Transverse colon (tissue), 4 donors: Measurements from ENCODE around the gene KMT2D. TPM values are rescaled to one million over a fixed set of nuclear protein-coding genes. Genes with fewer than 3 reads are reported as not detected.

Source experiments
- DNase-seq: peaks from one replicate; pipeline ENCODE4 v3.0.0-alpha.2; 2019
- H3K27ac ChIP-seq, 4 donors: fragments of 200-600 bp; sonication (generic); 2 replicates each; pipeline ENCODE4 v1.5.1; 2016 to 2018; ENCODE audit warnings: inconsistent platforms in 4 of 4
- H3K27me3 ChIP-seq: fragments of 200-600 bp; sonication (generic); 2 replicates; pipeline ENCODE4 v1.5.1; 2017; ENCODE audit warnings: inconsistent platforms
- H3K36me3 ChIP-seq, 4 donors: fragments of 200-600 bp; sonication (generic); 2 replicates each; pipeline ENCODE4 v1.5.1; 2017 to 2019; ENCODE audit warnings: inconsistent platforms in 4 of 4
- H3K4me1 ChIP-seq, 4 donors: fragments of 200-600 bp; sonication (generic); 2 replicates each; pipeline ENCODE4 v1.5.1; 2017 to 2020; ENCODE audit warnings: inconsistent platforms in 4 of 4
- H3K4me3 ChIP-seq, 4 donors: fragments of 200-600 bp; sonication (generic); 1 replicate in 1 of 4; 2 replicates in 3 of 4; pipeline versions ENCODE4 v1.5.1 to v1.6.1; 2017 to 2019; ENCODE audit warnings: inconsistent platforms in 4 of 4
- H3K9me3 ChIP-seq, 2 donors: fragments of 200-600 bp; sonication (generic); 2 replicates each; pipeline ENCODE4 v1.5.1; 2017 to 2019; ENCODE audit warnings: inconsistent platforms in 2 of 2
- EP300 ChIP-seq: sonication (generic); formaldehyde crosslinking; IDR thresholded peaks from one replicate; pipeline ENCODE4 v1.6.1; 2017; ENCODE audit warnings: antibody characterized with exemption, low read depth
- POLR2A ChIP-seq: fragments of 450-650 bp; IDR thresholded peaks from one replicate; pipeline ENCODE4 v1.6.1; 2016; ENCODE audit warnings: antibody characterized with exemption, mild to moderate bottlenecking, moderate library complexity
- POLR2AphosphoS5 ChIP-seq, 3 donors: sonication (generic); formaldehyde crosslinking; IDR thresholded peaks; one replicate each; pipeline ENCODE4 v1.6.1; 2016; ENCODE audit warnings: antibody characterized with exemption in 3 of 3
- WGBS, 2 donors: methylation state at CpG; one replicate each; pipeline ENCODE4 v1.1.5; 2018; ENCODE audit warnings: low coverage in 1 of 2; 5-methylcytosine and 5-hydroxymethylcytosine counted together
- in situ Hi-C, 4 donors: fragments of 200-750 bp; cut with MboI; loops; one replicate each; pipeline versions ENCODE4 v1.15.0 to v1.15.1; 2017; ENCODE audit warnings: low sequenced_read_pairs in 3 of 4, low pct_ligation_motif_present in 1 of 4, low pct_unique_long_range_greater_than_20kb in 1 of 4
- intact Hi-C: fragments of 100-400 bp; cut with DNase I; formaldehyde crosslinking; loops from one replicate; pipeline ENCODE4 v1.15.1; 2023; ENCODE audit warnings: low total_unique reads
- total RNA-seq, 4 donors: library from RNA; depleted of rRNA; stranded (reverse); fragments of >200 nt; gene quantifications; one replicate each; pipeline ENCODE4 v1.1.0, GENCODE V29; 2016
- TF ChIP-seq, protein P1 (sequence below), 5 experiments: fragments of 200-600 bp in 3 of 5; fragments of 450-650 bp in 2 of 5; sonication (generic) in 3 of 5; IDR thresholded peaks; 1 replicate in 2 of 5; 2 replicates in 3 of 5; pipeline ENCODE4 v1.5.1; 2016 to 2017; ENCODE audit warnings: antibody characterized with exemption in 5 of 5, inconsistent platforms in 3 of 5, mild to moderate bottlenecking in 2 of 5, moderate library complexity in 1 of 5

Gene KMT2D
- total RNA-seq, 4 donors from 2014 or later: 50.0 to 351 (median 78.0) TPM

DNA sequence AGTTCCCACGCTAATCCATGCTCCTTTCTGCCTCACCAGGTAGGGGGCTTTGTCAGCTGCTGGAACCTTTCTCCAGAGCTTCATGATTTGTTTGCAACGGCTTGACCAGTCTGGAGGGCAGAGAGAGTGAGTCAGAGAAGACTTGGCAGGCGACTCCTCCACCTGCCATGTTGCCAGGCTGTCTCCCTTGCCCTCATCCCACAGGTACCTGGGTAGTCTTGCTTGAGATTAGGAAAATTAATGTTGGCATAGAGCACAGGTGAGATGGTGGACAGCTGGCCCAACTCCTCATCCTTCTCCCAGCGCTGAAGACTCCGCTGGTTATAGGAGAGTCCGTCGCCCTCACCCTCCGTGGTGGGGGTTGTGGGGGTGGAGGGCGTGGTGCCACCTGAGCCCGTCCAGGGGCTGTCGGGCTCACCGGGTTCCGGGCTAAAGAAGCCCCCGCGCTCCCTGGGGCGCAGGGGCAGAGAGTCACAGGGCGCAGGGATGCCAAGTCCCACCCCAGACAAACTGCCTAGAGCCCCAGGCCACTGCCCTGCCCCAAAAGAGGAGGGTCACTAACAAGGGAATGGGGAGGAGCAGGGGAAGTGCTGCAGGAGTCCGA is 18.6 kb downstream of the KMT2D start:
- in situ Hi-C loops: no loop called here
- 88 to 100% methylated on average over 7 to 18 of the region's 18 CpGs for WGBS, 2 donors
- intact Hi-C loops: no loop called here

DNA sequence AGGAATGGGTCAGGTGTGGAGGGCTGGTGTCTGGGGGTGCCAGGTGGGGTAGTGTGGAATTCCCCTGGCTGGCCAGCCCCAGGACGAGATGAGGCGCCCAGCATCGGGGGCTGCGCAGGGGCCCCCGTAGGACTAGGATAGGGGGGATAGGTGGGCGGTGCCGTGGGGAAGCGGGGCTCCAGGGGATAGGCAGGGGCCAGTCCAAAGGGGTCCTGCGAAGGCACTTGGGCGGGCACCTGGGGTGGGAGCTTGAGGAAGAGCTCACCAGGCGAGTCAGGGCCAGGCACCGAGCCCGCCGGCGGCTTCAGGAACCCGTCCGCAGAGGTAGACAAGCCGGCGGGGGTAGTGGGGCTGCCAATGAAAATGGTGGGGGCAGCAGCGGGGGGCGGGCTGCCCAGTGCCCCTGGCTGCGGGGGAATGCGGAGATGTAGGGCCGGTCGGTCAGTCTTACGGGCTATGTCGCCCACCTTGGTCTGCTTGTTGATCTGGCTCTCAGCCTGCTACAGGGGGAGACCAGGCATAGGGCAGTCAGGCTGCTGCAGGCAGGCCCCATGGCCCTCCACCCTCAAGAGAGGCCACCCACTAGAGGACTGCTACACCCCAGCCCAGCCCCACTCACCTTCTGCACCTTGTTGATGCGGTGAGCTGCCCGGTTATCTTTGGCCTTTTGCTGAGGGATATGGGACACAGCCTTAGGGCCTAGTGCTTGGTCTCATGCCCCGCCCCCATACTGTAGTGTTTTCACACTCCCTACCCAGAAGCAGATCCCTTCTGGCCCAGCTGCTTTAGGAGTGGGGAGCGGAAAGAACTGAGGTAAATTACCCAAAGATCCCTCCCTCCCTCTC is 19.3 kb downstream of the KMT2D start:
- Histone ChIP-seq H3K27ac (no peak overlapping the region), H3K4me1 (no peaks in the 10 kb centered on the region), H3K4me3 (no peak overlapping the region), H3K9me3 (no peaks in the 10 kb centered on the region), H3K36me3 (peaks cover 0 to 89% (median 51%) of the 10 kb centered on the region in 4 donors), H3K27me3 (no peaks in the 10 kb centered on the region)
- in situ Hi-C loops (no loop called here), intact Hi-C loops (no loop called here)
- 90 to 94% methylated on average over 2 to 30 of the region's 31 CpGs for WGBS, 2 donors
- no peak for DNase-seq
- TF ChIP-seq EP300 (no peak), POLR2AphosphoS5 (IDR thresholded peaks at IDR 0.05) (no peak), POLR2A (no peak)
- TF ChIP-seq, protein P1, sequence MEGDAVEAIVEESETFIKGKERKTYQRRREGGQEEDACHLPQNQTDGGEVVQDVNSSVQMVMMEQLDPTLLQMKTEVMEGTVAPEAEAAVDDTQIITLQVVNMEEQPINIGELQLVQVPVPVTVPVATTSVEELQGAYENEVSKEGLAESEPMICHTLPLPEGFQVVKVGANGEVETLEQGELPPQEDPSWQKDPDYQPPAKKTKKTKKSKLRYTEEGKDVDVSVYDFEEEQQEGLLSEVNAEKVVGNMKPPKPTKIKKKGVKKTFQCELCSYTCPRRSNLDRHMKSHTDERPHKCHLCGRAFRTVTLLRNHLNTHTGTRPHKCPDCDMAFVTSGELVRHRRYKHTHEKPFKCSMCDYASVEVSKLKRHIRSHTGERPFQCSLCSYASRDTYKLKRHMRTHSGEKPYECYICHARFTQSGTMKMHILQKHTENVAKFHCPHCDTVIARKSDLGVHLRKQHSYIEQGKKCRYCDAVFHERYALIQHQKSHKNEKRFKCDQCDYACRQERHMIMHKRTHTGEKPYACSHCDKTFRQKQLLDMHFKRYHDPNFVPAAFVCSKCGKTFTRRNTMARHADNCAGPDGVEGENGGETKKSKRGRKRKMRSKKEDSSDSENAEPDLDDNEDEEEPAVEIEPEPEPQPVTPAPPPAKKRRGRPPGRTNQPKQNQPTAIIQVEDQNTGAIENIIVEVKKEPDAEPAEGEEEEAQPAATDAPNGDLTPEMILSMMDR (IDR thresholded peaks at IDR 0.05): no peak

More for the DNA sequence above, 18.6 kb downstream of the KMT2D start:
- no peak overlapping the region for H3K4me3 ChIP-seq
- no peaks in the 10 kb centered on the region for H3K9me3 ChIP-seq
- DNase-seq: no peak
- H3K36me3 ChIP-seq: peaks cover 0 to 96% (median 51%) of the 10 kb centered on the region in 4 donors
- no peaks in the 10 kb centered on the region for H3K27me3 ChIP-seq
- no peaks in the 10 kb centered on the region for H3K4me1 ChIP-seq
- TF ChIP-seq, protein P1 (IDR thresholded peaks at IDR 0.05): no peak
- no peak for TF ChIP-seq POLR2AphosphoS5 (IDR thresholded peaks at IDR 0.05)
- no peak overlapping the region for H3K27ac ChIP-seq

- Histone ChIP-seq H3K36me3 (peaks cover 0 to 81% (median 48%) of the 10 kb centered on the region in 4 donors), H3K9me3 (no peaks in the 10 kb centered on the region), H3K27me3 (no peaks in the 10 kb centered on the region), H3K4me1 (no peaks in the 10 kb centered on the region), H3K4me3 (no peak overlapping the region), H3K27ac (no peak overlapping the region)
- WGBS, 2 donors: 95 to 97% methylated on average over 10 to 14 of the region's 14 CpGs
- TF ChIP-seq EP300: no peak
- no peak for TF ChIP-seq POLR2AphosphoS5 (IDR thresholded peaks at IDR 0.05)
- TF ChIP-seq, protein P1 (IDR thresholded peaks at IDR 0.05): no peak
- TF ChIP-seq POLR2A: no peak
- no peak for DNase-seq
- intact Hi-C loops: no loop called here
- in situ Hi-C loops: no loop called here
Measured at GRCh38 chr12:49040364-49040855, 20.2 kb downstream of the KMT2D start.
